Measurements from ENCODE around the gene THAP5.

DNA sequence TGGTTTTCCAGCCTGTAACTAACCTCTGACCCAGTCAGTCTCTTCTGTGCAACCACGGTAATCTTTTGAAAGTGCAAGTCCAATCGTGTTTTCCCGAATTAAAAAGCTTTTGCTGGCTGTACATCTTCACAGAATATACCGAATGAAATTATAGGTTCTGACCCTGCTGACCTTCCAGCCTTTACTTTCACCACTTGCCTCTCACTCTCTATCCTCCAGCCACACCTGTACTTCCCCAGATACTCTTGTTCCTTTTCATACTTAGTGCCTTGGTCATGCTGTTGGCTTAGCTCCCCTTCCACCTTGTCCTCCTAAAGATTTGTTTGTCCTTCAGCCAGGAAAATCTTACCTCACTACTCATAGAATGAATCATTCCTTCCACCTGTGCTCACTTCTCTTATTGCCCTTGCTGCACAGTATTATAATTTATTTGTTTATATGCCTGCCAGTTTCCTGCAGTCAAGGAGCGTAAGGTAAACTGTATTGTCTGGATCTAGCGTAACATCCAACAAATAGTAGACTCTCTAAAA, 41.3 kb downstream of the THAP5 start:
- no peak for TF ChIP-seq POLR2A (IDR thresholded peaks at IDR 0.05)
- TF ChIP-seq, protein P1, sequence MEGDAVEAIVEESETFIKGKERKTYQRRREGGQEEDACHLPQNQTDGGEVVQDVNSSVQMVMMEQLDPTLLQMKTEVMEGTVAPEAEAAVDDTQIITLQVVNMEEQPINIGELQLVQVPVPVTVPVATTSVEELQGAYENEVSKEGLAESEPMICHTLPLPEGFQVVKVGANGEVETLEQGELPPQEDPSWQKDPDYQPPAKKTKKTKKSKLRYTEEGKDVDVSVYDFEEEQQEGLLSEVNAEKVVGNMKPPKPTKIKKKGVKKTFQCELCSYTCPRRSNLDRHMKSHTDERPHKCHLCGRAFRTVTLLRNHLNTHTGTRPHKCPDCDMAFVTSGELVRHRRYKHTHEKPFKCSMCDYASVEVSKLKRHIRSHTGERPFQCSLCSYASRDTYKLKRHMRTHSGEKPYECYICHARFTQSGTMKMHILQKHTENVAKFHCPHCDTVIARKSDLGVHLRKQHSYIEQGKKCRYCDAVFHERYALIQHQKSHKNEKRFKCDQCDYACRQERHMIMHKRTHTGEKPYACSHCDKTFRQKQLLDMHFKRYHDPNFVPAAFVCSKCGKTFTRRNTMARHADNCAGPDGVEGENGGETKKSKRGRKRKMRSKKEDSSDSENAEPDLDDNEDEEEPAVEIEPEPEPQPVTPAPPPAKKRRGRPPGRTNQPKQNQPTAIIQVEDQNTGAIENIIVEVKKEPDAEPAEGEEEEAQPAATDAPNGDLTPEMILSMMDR (IDR thresholded peaks at IDR 0.05): no peak
- no peak for TF ChIP-seq POLR2AphosphoS5 (IDR thresholded peaks at IDR 0.05)

Measured in gastroesophageal sphincter (tissue), 3 donors.